Esophagus (tissue), 2 donors: ENCODE data around the gene MSI2. TPM values are rescaled to one million over a fixed set of nuclear protein-coding genes. Genes with fewer than 3 reads are reported as not detected.

Experiments used
- H3K27ac ChIP-seq, 2 donors: one replicate each; pipeline ENCODE4 v1.5.1; 2013; ENCODE audit warnings: low read depth in 2 of 2, mild to moderate bottlenecking in 2 of 2, inconsistent platforms in 1 of 2, low read length in 1 of 2, moderate library complexity in 1 of 2
- H3K27me3 ChIP-seq, 2 donors: one replicate each; pipeline ENCODE4 v1.6.1; 2013; ENCODE audit warnings: low read length in 2 of 2, control low read depth in 1 of 2, mild to moderate bottlenecking in 1 of 2; ENCODE audit not compliant: insufficient read depth in 2 of 2, control insufficient read depth in 1 of 2
- H3K36me3 ChIP-seq, 2 donors: one replicate each; pipeline ENCODE4 v1.6.1; 2013; ENCODE audit warnings: low read length in 1 of 2; ENCODE audit not compliant: control insufficient read depth in 2 of 2, insufficient read depth in 2 of 2
- H3K4me1 ChIP-seq, 2 donors: one replicate each; pipeline ENCODE4 v1.6.1; 2013; ENCODE audit warnings: low read length in 1 of 2; ENCODE audit not compliant: control insufficient read depth in 2 of 2, insufficient read depth in 2 of 2
- H3K4me3 ChIP-seq, 2 donors: one replicate each; pipeline ENCODE4 v1.5.1; 2013; ENCODE audit warnings: low read length in 2 of 2, mild to moderate bottlenecking in 2 of 2, low read depth in 1 of 2, moderate library complexity in 1 of 2
- H3K9me3 ChIP-seq, 2 donors: one replicate each; pipeline ENCODE4 v1.6.1; 2013; ENCODE audit warnings: mild to moderate bottlenecking in 2 of 2, low read depth in 1 of 2, low read length in 1 of 2, moderate library complexity in 1 of 2; ENCODE audit not compliant: control insufficient read depth in 2 of 2, insufficient read depth in 1 of 2
- WGBS, 2 donors: extraction: QIAGEN DNeasy Blood & Tissue Kit; methylation state at CpG; one replicate each; pipeline ENCODE4 v1.1.7; 2013; 5-methylcytosine and 5-hydroxymethylcytosine counted together
- polyA plus RNA-seq, 2 donors: library from polyadenylated mRNA; stranded (reverse); fragments of 200-250 nt; gene quantifications; one replicate each; pipeline ENCODE4 v1.2.3, GENCODE V29; 2013
- donor health status: healthy with polysubstance abuse.
- donor health status: Bipolar disorder and iron deficiency.

MSI2 gene
- polyA plus RNA-seq, 2 donors = 7.8 to 8.2 TPM

- Histone ChIP-seq H3K9me3 (no peaks in the 10 kb centered on the region), H3K4me3 (no peak overlapping the region), H3K4me1 (no peaks in the 10 kb centered on the region), H3K27me3 (no peaks in the 10 kb centered on the region), H3K27ac (no peak overlapping the region), H3K36me3 (no peaks in the 10 kb centered on the region)
- 93 to 97% methylated on average over 2 of the region's 2 CpGs for WGBS, 2 donors
Measured at GRCh38 chr17:57457188-57457587, 200.9 kb downstream of the MSI2 start.

GRCh38 chr17:57458718-57459285 is 202.5 kb downstream of the MSI2 start:
- Histone ChIP-seq H3K27ac (no peak overlapping the region), H3K9me3 (no peaks in the 10 kb centered on the region), H3K27me3 (no peaks in the 10 kb centered on the region), H3K36me3 (no peaks in the 10 kb centered on the region), H3K4me1 (no peaks in the 10 kb centered on the region), H3K4me3 (no peak overlapping the region)
- WGBS, 2 donors = 93 to 97% methylated on average over 9 of the region's 9 CpGs

- Histone ChIP-seq H3K27ac (no peak overlapping the region), H3K4me3 (no peak overlapping the region), H3K27me3 (no peaks in the 10 kb centered on the region), H3K4me1 (no peaks in the 10 kb centered on the region), H3K9me3 (no peaks in the 10 kb centered on the region), H3K36me3 (no peaks in the 10 kb centered on the region)
- 79% methylated on average over 12 of the region's 12 CpGs for WGBS, 2 donors
Measured at GRCh38 chr17:57459286-57459915, 203.1 kb downstream of the MSI2 start.

GRCh38 chr17:57461082-57461481 is 204.8 kb downstream of the MSI2 start:
- WGBS, 2 donors = 82 to 83% methylated on average over 6 of the region's 6 CpGs
- no peaks in the 10 kb centered on the region for H3K27me3 ChIP-seq

GRCh38 chr17:57462007-57462579 is 205.8 kb downstream of the MSI2 start:
- WGBS, 2 donors = 93 to 94% methylated on average over 4 of the region's 4 CpGs
- H3K9me3 ChIP-seq = no peaks in the 10 kb centered on the region

More at GRCh38 chr17:57461082-57461481, 204.8 kb downstream of the MSI2 start:
- no peak overlapping the region for H3K4me3 ChIP-seq
- no peak overlapping the region for H3K27ac ChIP-seq
- no peaks in the 10 kb centered on the region for H3K36me3 ChIP-seq
- no peaks in the 10 kb centered on the region for H3K4me1 ChIP-seq
- no peaks in the 10 kb centered on the region for H3K9me3 ChIP-seq

GRCh38 chr17:57463103-57463885 is 207.0 kb downstream of the MSI2 start:
- Histone ChIP-seq H3K9me3 (no peaks in the 10 kb centered on the region), H3K4me1 (no peaks in the 10 kb centered on the region), H3K27ac (no peak overlapping the region), H3K27me3 (no peaks in the 10 kb centered on the region), H3K4me3 (no peak overlapping the region), H3K36me3 (no peaks in the 10 kb centered on the region)
- WGBS, 2 donors = 73 to 86% methylated on average over 9 of the region's 9 CpGs

More at GRCh38 chr17:57462007-57462579, 205.8 kb downstream of the MSI2 start:
- no peaks in the 10 kb centered on the region for H3K36me3 ChIP-seq
- H3K27me3 ChIP-seq = no peaks in the 10 kb centered on the region
- no peak overlapping the region for H3K27ac ChIP-seq
- H3K4me3 ChIP-seq = no peak overlapping the region
- no peaks in the 10 kb centered on the region for H3K4me1 ChIP-seq

GRCh38 chr17:57464191-57464864 is 208.0 kb downstream of the MSI2 start:
- Histone ChIP-seq H3K9me3 (no peaks in the 10 kb centered on the region), H3K27ac (no peak overlapping the region), H3K4me1 (no peaks in the 10 kb centered on the region), H3K27me3 (no peaks in the 10 kb centered on the region), H3K36me3 (no peaks in the 10 kb centered on the region), H3K4me3 (no peak overlapping the region)
- 91 to 94% methylated on average over 11 of the region's 11 CpGs for WGBS, 2 donors

- H3K27me3 ChIP-seq = no peaks in the 10 kb centered on the region
- WGBS, 2 donors = 91% methylated on average over 5 of the region's 5 CpGs
Measured at GRCh38 chr17:57465610-57466009, 209.3 kb downstream of the MSI2 start.

GRCh38 chr17:57466017-57466471 is 209.7 kb downstream of the MSI2 start:
- H3K27me3 ChIP-seq = no peaks in the 10 kb centered on the region
- 85 to 88% methylated on average over 10 of the region's 10 CpGs for WGBS, 2 donors
- H3K4me1 ChIP-seq = peaks cover 0 to 3% of the 10 kb centered on the region in 2 donors
- H3K4me3 ChIP-seq = no peak overlapping the region
- H3K36me3 ChIP-seq = no peaks in the 10 kb centered on the region
- no peaks in the 10 kb centered on the region for H3K9me3 ChIP-seq
- H3K27ac ChIP-seq = no peak overlapping the region

More at GRCh38 chr17:57465610-57466009, 209.3 kb downstream of the MSI2 start:
- no peak overlapping the region for H3K4me3 ChIP-seq
- H3K27ac ChIP-seq = no peak overlapping the region
- no peaks in the 10 kb centered on the region for H3K9me3 ChIP-seq
- H3K4me1 ChIP-seq = peaks cover 0 to 2% of the 10 kb centered on the region in 2 donors
- H3K36me3 ChIP-seq = no peaks in the 10 kb centered on the region
